GM23248 (cell line): ENCODE results near the gene CACNA1C. TPM values are rescaled to one million over a fixed set of nuclear protein-coding genes. Genes with fewer than 3 reads are reported as not detected.

ENCODE experiments used
- DNase-seq: peaks from one replicate; pipeline ENCODE4 v3.0.0-alpha.2; 2015
- H2AFZ ChIP-seq: fragments of 200-600 bp; sonication (generic); 2 replicates; pipeline ENCODE4 v1.6.1; 2016; ENCODE audit warnings: antibody characterized with exemption
- H3F3A ChIP-seq: fragments of 200-600 bp; sonication (generic); 2 replicates; pipeline ENCODE4 v1.6.1; 2016; ENCODE audit warnings: mild to moderate bottlenecking, antibody characterized with exemption, mixed run types; ENCODE audit not compliant: insufficient read depth
- H3K27ac ChIP-seq: fragments of 200-600 bp; sonication (generic); 2 replicates; pipeline ENCODE4 v1.5.1; 2016; ENCODE audit warnings: mild to moderate bottlenecking
- H3K27me3 ChIP-seq: fragments of 200-600 bp; sonication (generic); replicated peaks from 2 replicates; pipeline ENCODE4 v1.6.1; 2016; ENCODE audit warnings: mild to moderate bottlenecking; ENCODE audit not compliant: insufficient read depth
- H3K36me3 ChIP-seq: fragments of 200-600 bp; sonication (generic); 2 replicates; pipeline ENCODE4 v1.6.1; 2016; ENCODE audit warnings: low read depth, mild to moderate bottlenecking
- H3K4me1 ChIP-seq: fragments of 200-600 bp; sonication (generic); 2 replicates; pipeline ENCODE4 v1.6.1; 2016; ENCODE audit warnings: mild to moderate bottlenecking; ENCODE audit not compliant: insufficient read depth
- H3K4me2 ChIP-seq: fragments of 200-600 bp; sonication (generic); one replicate; pipeline ENCODE4 v1.6.1; 2016; ENCODE audit warnings: mild to moderate bottlenecking; ENCODE audit not compliant: unreplicated experiment
- H3K4me3 ChIP-seq: fragments of 200-600 bp; sonication (generic); 2 replicates; pipeline ENCODE4 v1.5.1; 2016; ENCODE audit warnings: mild to moderate bottlenecking
- H3K79me2 ChIP-seq: fragments of 200-600 bp; sonication (generic); 2 replicates; pipeline ENCODE4 v1.6.1; 2016; ENCODE audit warnings: mild to moderate bottlenecking; ENCODE audit not compliant: insufficient read depth
- H3K9ac ChIP-seq: fragments of 200-600 bp; sonication (generic); 2 replicates; pipeline ENCODE4 v1.6.1; 2016; ENCODE audit warnings: mild to moderate bottlenecking
- H3K9me2 ChIP-seq: fragments of 200-600 bp; sonication (generic); 2 replicates; pipeline ENCODE4 v1.6.1; 2016; ENCODE audit warnings: mixed run types, mild to moderate bottlenecking, moderate library complexity; ENCODE audit not compliant: insufficient read depth
- H3K9me3 ChIP-seq: fragments of 200-600 bp; sonication (generic); one replicate; pipeline ENCODE4 v1.6.1; 2017; ENCODE audit warnings: low read depth
- H4K20me1 ChIP-seq: fragments of 200-600 bp; sonication (generic); 2 replicates; pipeline ENCODE4 v1.6.0; 2016; ENCODE audit not compliant: insufficient read depth
- EZH2 ChIP-seq: fragments of 200-600 bp; sonication (generic); IDR thresholded peaks from 2 replicates; pipeline ENCODE4 v1.6.1; 2018; ENCODE audit warnings: antibody characterized with exemption, mild to moderate bottlenecking; ENCODE audit not compliant: insufficient read depth, poor library complexity, severe bottlenecking
- EZH2phosphoT487 ChIP-seq: fragments of 200-600 bp; sonication (generic); IDR thresholded peaks from 2 replicates; pipeline ENCODE4 v1.6.1; 2018; ENCODE audit warnings: antibody characterized with exemption, moderate library complexity, mild to moderate bottlenecking, low read depth; ENCODE audit not compliant: insufficient read depth
- WGBS, 2 experiments: methylation state at CpG; one replicate each; pipeline ENCODE4 v1.1.6; 2015 to 2017; ENCODE audit warnings: low lambda C conversion rate in 2 of 2, low coverage in 1 of 2; ENCODE audit errors: missing lambda C conversion rate in 2 of 2; 5-methylcytosine and 5-hydroxymethylcytosine counted together
- in situ Hi-C: fragments of 300-500 bp; cut with MboI; formaldehyde crosslinking; loops from 2 replicates; pipeline ENCODE4 v1.15.0; 2020
- polyA plus RNA-seq: library from polyadenylated mRNA; unstranded; fragments of >200 nt; fragmentation: Nextera tagmentation; extraction: Ambion mirVana; gene quantifications from 2 replicates; pipeline ENCODE4 v1.2.1, GENCODE V29; 2016
- total RNA-seq: library from RNA; depleted of rRNA; stranded (reverse); fragments of >200 nt; shearing (Covaris generic); gene quantifications from 2 replicates; pipeline ENCODE4 v1.2.3, GENCODE V29; 2014

CACNA1C gene
- total and polyA plus RNA-seq, 2 experiments from 2014 or later: 4.9 to 11.5 TPM

GRCh38 chr12:2297004-2297403 is 244.2 kb downstream of the CACNA1C start:
- 94 to 97% methylated on average over 6 of the region's 6 CpGs for WGBS, 2 experiments
- in situ Hi-C loops: no loop called here

DNA sequence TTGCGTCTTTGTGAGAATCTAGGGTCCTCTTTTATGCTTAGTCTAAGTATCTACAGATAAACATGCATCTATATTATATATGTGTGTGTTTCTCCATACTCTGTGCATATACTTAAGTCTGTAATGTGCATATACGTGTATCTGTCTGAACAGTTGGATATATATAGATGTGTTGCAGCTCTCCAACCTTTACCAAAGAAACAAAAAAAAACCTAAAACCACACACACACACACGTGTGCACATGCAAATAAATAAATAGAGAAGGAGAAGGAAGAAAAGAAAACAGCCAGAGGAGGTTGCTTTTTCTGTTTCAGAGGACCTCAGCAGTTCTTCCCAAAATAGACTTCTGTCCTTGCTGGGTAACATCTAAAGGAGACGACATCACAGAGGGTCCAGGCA is 244.9 kb downstream of the CACNA1C start:
- WGBS, 2 experiments: 96% methylated on average over 4 of the region's 4 CpGs
- no peak overlapping the region for H3K4me3 ChIP-seq
- DNase-seq: no peak
- no peak overlapping the region for H3K4me2 ChIP-seq
- H3K79me2 ChIP-seq: peaks cover 48% of the 10 kb centered on the region
- H3F3A ChIP-seq: peaks cover 38% of the 10 kb centered on the region
- H3K27ac ChIP-seq: no peak overlapping the region
- H3K9me2 ChIP-seq: no peaks in the 10 kb centered on the region
- no peak for TF ChIP-seq EZH2
- no peak for TF ChIP-seq EZH2phosphoT487
- in situ Hi-C loops: no loop called here
- H3K9ac ChIP-seq: no peak overlapping the region
- no peaks in the 10 kb centered on the region for H3K9me3 ChIP-seq
- peaks cover 59% of the 10 kb centered on the region for H3K4me1 ChIP-seq
- no peaks in the 10 kb centered on the region for H4K20me1 ChIP-seq
- H3K27me3 ChIP-seq: no peaks in the 10 kb centered on the region
- no peak overlapping the region for H2AFZ ChIP-seq
- no peaks in the 10 kb centered on the region for H3K36me3 ChIP-seq

More at GRCh38 chr12:2297004-2297403, 244.2 kb downstream of the CACNA1C start:
- DNase-seq: no peak
- no peak overlapping the region for H2AFZ ChIP-seq
- no peak overlapping the region for H3K27ac ChIP-seq
- TF ChIP-seq EZH2 (no peak), EZH2phosphoT487 (no peak)
- H3K9me3 ChIP-seq: no peaks in the 10 kb centered on the region
- H3F3A ChIP-seq: peaks cover 33% of the 10 kb centered on the region
- no peak overlapping the region for H3K4me3 ChIP-seq
- H3K4me2 ChIP-seq: no peak overlapping the region
- H3K4me1 ChIP-seq: peaks cover 53% of the 10 kb centered on the region
- H3K9me2 ChIP-seq: no peaks in the 10 kb centered on the region
- no peaks in the 10 kb centered on the region for H4K20me1 ChIP-seq
- no peak overlapping the region for H3K9ac ChIP-seq
- no peaks in the 10 kb centered on the region for H3K27me3 ChIP-seq
- H3K36me3 ChIP-seq: no peaks in the 10 kb centered on the region
- H3K79me2 ChIP-seq: peaks cover 52% of the 10 kb centered on the region

DNA sequence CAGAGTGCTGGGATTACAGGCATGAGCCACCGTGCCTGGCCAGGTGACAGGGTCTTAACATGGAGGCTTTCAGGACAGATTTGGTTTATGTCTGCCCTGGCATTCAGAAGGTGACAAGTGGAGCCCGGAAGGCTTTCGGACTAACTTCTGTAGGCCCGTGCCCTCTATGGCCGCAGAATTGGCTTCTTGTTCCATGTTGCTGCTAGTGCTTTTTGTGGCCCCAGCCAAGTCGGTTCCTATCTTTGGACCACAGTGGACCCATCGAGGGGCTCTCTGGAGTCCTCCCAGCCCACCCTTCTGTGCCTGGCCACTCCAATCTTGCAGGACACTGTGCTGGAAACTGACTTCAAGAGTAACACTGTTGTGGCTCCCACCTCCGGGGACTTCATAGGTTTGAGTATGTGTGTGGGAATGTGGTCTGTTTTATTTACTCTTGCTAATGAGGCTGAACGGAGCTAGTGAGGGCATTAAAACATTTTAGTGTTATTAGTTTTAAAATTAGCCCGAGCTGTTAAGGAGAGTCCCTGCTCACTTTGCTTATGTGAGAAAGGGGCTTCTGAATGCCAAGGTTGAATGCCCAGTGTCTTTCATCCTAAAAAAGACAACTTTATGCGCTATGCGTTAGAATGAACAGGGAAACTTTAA is 245.9 kb downstream of the CACNA1C start:
- in situ Hi-C loops: no loop called here

GRCh38 chr12:2299206-2299605 is 246.4 kb downstream of the CACNA1C start:
- whole genome bisulfite sequencing, 2 experiments: 85 to 87% methylated on average over 6 of the region's 6 CpGs

More for the DNA sequence above, 245.9 kb downstream of the CACNA1C start:
- Histone ChIP-seq H3K79me2 (peaks cover 41% of the 10 kb centered on the region), H3K9me3 (no peaks in the 10 kb centered on the region), H3K27me3 (no peaks in the 10 kb centered on the region), H3K36me3 (no peaks in the 10 kb centered on the region), H4K20me1 (no peaks in the 10 kb centered on the region), H3K9me2 (no peaks in the 10 kb centered on the region), H2AFZ (no peak overlapping the region), H3K4me3 (no peak overlapping the region), H3F3A (peaks cover 36% of the 10 kb centered on the region), H3K4me2 (no peak overlapping the region), H3K9ac (no peak overlapping the region), H3K27ac (no peak overlapping the region), H3K4me1 (peaks cover 57% of the 10 kb centered on the region)
- DNase-seq: no peak
- WGBS, 2 experiments: 97 to 98% methylated on average over 12 of the region's 12 CpGs
- no peak for TF ChIP-seq EZH2
- no peak for TF ChIP-seq EZH2phosphoT487

More at GRCh38 chr12:2299206-2299605, 246.4 kb downstream of the CACNA1C start:
- Histone ChIP-seq H3K36me3 (no peaks in the 10 kb centered on the region), H3K27me3 (no peaks in the 10 kb centered on the region), H3K4me1 (peaks cover 52% of the 10 kb centered on the region), H4K20me1 (no peaks in the 10 kb centered on the region), H3K4me2 (no peak overlapping the region), H3K27ac (no peak overlapping the region), H3K9me2 (no peaks in the 10 kb centered on the region), H2AFZ (no peak overlapping the region), H3K9ac (no peak overlapping the region), H3K79me2 (peaks cover 37% of the 10 kb centered on the region), H3K9me3 (no peaks in the 10 kb centered on the region), H3F3A (peaks cover 35% of the 10 kb centered on the region), H3K4me3 (no peak overlapping the region)
- TF ChIP-seq EZH2 (no peak), EZH2phosphoT487 (no peak)
- DNase-seq: no peak
- in situ Hi-C loops: no loop called here
